PFSK-1 (cell line): ENCODE results near the gene MAP2K5.

Experiments used
- FOXP2 ChIP-seq: optimal IDR thresholded peaks from 2 replicates; pipeline ENCODE3; 2011; ENCODE audit warnings: borderline replicate concordance, control low read depth, inconsistent platforms; ENCODE audit not compliant: insufficient read depth; ENCODE audit errors: extremely low read length, extremely low read depth
- REST ChIP-seq, 2 experiments: IDR thresholded peaks; 2 replicates each; pipeline versions ENCODE4 v1.6.1 to v1.8.0; 2011 to 2012; ENCODE audit warnings: low read depth in 2 of 2, low read length in 2 of 2, control low read depth in 1 of 2, inconsistent platforms in 1 of 2, mild to moderate bottlenecking in 1 of 2, moderate library complexity in 1 of 2; ENCODE audit not compliant: insufficient read depth in 1 of 2
- TAF1 ChIP-seq: IDR thresholded peaks from 2 replicates; pipeline ENCODE4 v1.6.1; 2012; ENCODE audit warnings: low read length, control low read depth, borderline replicate concordance; ENCODE audit not compliant: insufficient read depth

DNA sequence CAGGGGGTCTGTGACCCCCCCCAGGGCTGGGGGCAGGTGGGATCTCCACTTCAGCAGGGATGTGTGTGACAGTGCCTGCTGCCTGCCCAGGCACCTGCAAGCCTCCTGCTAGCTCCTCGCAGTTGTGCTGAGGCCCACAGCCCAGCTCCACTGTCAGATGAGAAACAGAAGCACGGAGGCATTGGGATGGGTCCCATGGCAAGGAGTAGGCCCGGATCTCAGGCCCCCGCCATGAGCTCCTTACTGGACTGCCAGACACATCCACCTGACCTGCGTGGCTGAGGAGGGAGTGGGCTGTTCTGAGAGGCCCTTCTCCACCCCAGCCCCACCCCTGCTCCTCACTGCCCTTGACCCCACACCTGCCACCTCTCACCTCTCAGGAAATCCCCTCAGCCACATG is 264.6 kb downstream of the MAP2K5 start:
- TF ChIP-seq REST (IDR thresholded peaks at IDR 0.05; ENCODE audit: insufficient read depth in 1 of 2, low read depth in 2 of 2, low read length in 2 of 2): no peak
- no peak for TF ChIP-seq FOXP2
- no peak for TF ChIP-seq TAF1
